Mesothelial cell of epicardium (in vitro differentiated cells): Measurements from ENCODE around the gene DNAJC5G. TPM values are rescaled to one million over a fixed set of nuclear protein-coding genes. Genes with fewer than 3 reads are reported as not detected.

Experiments used
- DNase-seq, 2 experiments: peaks; one replicate each; pipeline ENCODE4 v3.0.0; 2021; ENCODE audit warnings: low spot score in 2 of 2; ENCODE audit not compliant: unreplicated experiment in 2 of 2
- H3K27ac Mint-ChIP-seq: 2 replicates; pipeline ENCODE4 v1.8.0; 2021; ENCODE audit warnings: mixed read lengths
- H3K27me3 Mint-ChIP-seq: 2 replicates; pipeline ENCODE4 v1.8.0; 2021; ENCODE audit warnings: low read depth, mixed read lengths
- H3K36me3 Mint-ChIP-seq: 2 replicates; pipeline ENCODE4 v1.8.0; 2021; ENCODE audit warnings: mixed read lengths
- H3K4me1 Mint-ChIP-seq: 2 replicates; pipeline ENCODE4 v1.8.0; 2021; ENCODE audit warnings: mixed read lengths
- H3K4me3 Mint-ChIP-seq: 2 replicates; pipeline ENCODE4 v1.8.0; 2021; ENCODE audit warnings: mild to moderate bottlenecking, moderate library complexity, mixed read lengths
- H3K9me3 Mint-ChIP-seq: 2 replicates; pipeline ENCODE4 v1.8.0; 2021; ENCODE audit warnings: mixed read lengths
- total RNA-seq: library from RNA; stranded (reverse); gene quantifications from 3 replicates; pipeline ENCODE4 v1.2.1, GENCODE V29; 2021
- TF ChIP-seq, protein P1 (sequence below): fragments of 200-600 bp; sonication (generic); IDR thresholded peaks from one replicate; pipeline ENCODE4 v1.5.0; 2021; ENCODE audit warnings: antibody characterized with exemption; ENCODE audit not compliant: unreplicated experiment

The DNAJC5G gene
- total RNA-seq, 1 donor from 2014 or later, result 0.18 TPM

DNA sequence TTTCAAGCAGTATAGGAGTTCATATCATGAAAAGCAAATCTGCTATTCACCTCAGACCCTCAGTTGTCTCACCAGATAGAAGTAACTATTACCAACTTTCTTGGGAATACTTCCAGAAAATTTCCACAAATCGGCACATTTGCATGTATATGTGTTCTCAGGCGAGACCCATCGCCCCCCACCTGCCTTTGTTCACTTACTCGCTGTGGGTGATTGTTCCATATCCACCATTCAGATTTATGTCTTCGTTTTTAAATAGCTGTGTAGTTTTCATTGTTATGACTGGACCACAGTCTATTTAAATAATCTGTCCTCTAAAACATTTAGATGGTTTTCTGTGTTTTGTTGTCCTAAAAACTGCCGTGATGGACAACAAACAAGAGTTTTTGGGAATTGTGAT lies 10.2 kb downstream of the DNAJC5G start:
- Mint-ChIP-seq H3K4me3 (no peak overlapping the region), H3K4me1 (peaks cover 14% of the 10 kb centered on the region), H3K27ac (no peak overlapping the region), H3K9me3 (no peaks in the 10 kb centered on the region), H3K36me3 (no peaks in the 10 kb centered on the region), H3K27me3 (peaks cover 53% of the 10 kb centered on the region)
- TF ChIP-seq, protein P1, sequence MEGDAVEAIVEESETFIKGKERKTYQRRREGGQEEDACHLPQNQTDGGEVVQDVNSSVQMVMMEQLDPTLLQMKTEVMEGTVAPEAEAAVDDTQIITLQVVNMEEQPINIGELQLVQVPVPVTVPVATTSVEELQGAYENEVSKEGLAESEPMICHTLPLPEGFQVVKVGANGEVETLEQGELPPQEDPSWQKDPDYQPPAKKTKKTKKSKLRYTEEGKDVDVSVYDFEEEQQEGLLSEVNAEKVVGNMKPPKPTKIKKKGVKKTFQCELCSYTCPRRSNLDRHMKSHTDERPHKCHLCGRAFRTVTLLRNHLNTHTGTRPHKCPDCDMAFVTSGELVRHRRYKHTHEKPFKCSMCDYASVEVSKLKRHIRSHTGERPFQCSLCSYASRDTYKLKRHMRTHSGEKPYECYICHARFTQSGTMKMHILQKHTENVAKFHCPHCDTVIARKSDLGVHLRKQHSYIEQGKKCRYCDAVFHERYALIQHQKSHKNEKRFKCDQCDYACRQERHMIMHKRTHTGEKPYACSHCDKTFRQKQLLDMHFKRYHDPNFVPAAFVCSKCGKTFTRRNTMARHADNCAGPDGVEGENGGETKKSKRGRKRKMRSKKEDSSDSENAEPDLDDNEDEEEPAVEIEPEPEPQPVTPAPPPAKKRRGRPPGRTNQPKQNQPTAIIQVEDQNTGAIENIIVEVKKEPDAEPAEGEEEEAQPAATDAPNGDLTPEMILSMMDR, result no peak
- no peak for DNase-seq

DNA sequence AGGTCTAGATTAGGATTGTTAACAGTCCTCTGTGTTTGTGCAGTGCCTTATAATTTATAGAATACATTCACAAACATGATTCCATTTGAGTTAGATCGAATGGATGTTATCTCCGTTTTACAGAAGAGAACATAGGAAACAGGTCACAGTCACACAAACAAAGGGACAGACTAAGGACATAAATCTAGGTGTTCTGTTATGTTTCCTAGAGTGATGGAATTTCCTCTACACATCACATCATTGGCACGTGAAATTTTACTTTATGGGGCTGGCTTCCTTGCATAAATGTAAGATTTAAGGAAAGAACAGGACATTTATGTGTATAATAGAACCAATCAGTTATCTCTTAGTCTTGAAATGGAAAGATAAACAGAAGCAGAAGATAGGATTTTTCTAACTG lies 13.4 kb downstream of the DNAJC5G start:
- Mint-ChIP-seq H3K27ac (no peak overlapping the region), H3K36me3 (no peaks in the 10 kb centered on the region), H3K9me3 (no peaks in the 10 kb centered on the region), H3K4me1 (peaks cover 22% of the 10 kb centered on the region), H3K27me3 (peaks cover 30% of the 10 kb centered on the region), H3K4me3 (no peak overlapping the region)
- TF ChIP-seq, protein P1, result no peak
- no peak for DNase-seq

DNA sequence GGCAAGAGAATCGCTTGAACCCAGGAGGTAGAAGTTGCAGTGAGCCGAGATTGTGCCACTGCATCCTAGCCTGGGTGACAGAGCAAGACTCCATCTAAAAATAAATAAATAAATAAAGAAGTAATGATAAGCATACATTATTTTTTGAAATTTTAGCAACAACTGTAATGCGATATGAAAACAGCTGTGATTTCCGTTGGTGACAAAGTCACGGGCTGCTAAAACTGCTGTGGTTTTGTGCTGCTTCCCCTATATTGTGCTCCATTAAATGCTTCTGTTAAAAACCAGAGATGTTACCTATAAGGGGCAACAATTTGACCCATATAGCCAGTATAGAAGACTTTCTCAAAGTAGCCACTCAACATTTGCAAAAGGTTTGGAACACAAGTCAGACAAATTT lies 15.3 kb downstream of the DNAJC5G start:
- Mint-ChIP-seq H3K4me1 (peaks cover 27% of the 10 kb centered on the region), H3K36me3 (no peaks in the 10 kb centered on the region), H3K4me3 (no peak overlapping the region), H3K27me3 (peaks cover 15% of the 10 kb centered on the region), H3K9me3 (no peaks in the 10 kb centered on the region), H3K27ac (no peak overlapping the region)
- no peak for DNase-seq
- TF ChIP-seq, protein P1, result no peak

DNA sequence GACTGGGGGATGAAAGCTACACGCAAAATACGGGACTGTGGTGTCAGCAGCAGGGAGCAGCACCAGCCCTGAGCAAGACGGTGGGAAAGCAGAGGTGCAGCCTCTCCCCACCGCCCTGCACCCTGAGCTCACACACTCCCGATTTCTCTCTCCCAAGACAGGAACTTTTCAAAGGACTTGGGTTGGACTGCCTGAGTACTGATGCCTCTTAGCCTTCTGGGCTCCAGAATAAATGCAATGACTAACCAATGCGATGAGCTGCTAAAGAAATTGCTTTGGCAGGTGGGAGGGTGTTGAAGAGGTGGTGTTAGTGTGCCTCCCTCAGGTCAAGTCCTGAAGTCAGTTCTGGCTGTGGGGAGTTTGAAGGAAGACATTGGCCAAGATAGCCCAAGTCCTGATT lies 16.6 kb downstream of the DNAJC5G start:
- H3K27ac Mint-ChIP-seq, result no peak overlapping the region
- TF ChIP-seq, protein P1, result no peak
- H3K9me3 Mint-ChIP-seq, result no peaks in the 10 kb centered on the region
- no peak for DNase-seq
- peaks cover 27% of the 10 kb centered on the region for H3K4me1 Mint-ChIP-seq
- peaks cover 13% of the 10 kb centered on the region for H3K27me3 Mint-ChIP-seq
- H3K36me3 Mint-ChIP-seq, result no peaks in the 10 kb centered on the region
- no peak overlapping the region for H3K4me3 Mint-ChIP-seq

DNA sequence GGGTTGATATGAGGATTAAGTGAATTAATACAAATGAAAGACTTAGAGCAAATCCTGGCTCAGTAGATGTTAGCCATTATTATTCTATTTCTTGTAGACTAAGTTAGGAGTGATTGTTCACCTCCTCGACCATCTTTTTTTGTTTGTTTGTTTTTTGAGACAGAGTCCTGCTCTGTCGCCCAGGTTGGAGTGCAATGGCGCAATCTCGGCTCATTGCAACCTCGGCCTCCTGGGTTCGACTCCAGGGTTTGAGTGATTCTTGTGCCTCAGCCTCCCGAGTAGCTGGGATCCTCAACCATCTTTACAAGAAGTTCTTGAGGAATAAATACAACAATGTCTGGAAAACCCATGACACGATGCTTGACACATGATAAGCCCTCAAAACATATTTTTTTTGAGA lies 19.7 kb downstream of the DNAJC5G start:
- DNase-seq, result no peak
- peaks cover 21% of the 10 kb centered on the region for H3K27me3 Mint-ChIP-seq
- peaks cover 24% of the 10 kb centered on the region for H3K4me1 Mint-ChIP-seq
- H3K36me3 Mint-ChIP-seq, result no peaks in the 10 kb centered on the region
- H3K27ac Mint-ChIP-seq, result no peak overlapping the region
- H3K9me3 Mint-ChIP-seq, result no peaks in the 10 kb centered on the region
- TF ChIP-seq, protein P1, result no peak
- no peak overlapping the region for H3K4me3 Mint-ChIP-seq

DNA sequence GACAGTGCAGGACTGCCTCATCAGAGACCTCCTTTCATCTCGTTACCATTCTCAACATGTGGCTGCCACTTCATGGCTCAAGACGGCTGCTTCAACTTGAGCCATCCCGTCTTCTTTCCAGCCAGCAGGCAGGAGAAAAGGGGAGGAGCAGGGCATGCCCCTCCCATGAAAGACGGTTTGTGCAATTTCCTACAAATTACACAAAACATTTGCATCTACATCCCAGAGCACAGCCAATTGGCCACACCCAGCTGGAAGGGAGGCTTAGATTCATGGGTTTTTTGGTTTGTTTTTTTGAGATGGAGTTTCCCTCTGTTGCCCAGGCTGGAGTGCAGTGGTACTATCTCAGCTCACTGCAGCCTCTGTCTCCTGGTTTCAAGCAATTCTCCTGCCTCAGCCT lies 21.2 kb downstream of the DNAJC5G start:
- no peak overlapping the region for H3K4me3 Mint-ChIP-seq
- peaks cover 21% of the 10 kb centered on the region for H3K27me3 Mint-ChIP-seq
- H3K9me3 Mint-ChIP-seq, result no peaks in the 10 kb centered on the region
- H3K36me3 Mint-ChIP-seq, result no peaks in the 10 kb centered on the region
- no peak overlapping the region for H3K27ac Mint-ChIP-seq
- no peak for DNase-seq
- peaks cover 23% of the 10 kb centered on the region for H3K4me1 Mint-ChIP-seq
- TF ChIP-seq, protein P1, result no peak
